GM21619 (cell line): ENCODE data around the gene RSRC1.
A peak's percentile ranks its signal among the peaks of the same experiment; 100 is the strongest.
"Not testable (repeated sequence)": the region's sequence is repeated elsewhere in the genome, so short reads cannot be mapped to it uniquely, and the experiment has no call there.

ENCODE experiments used
- ATAC-seq: cut with Tn5 transposase; IDR thresholded peaks from one replicate; pipeline ENCODE4 v1.9.1; 2021; ENCODE audit not compliant: unreplicated experiment

RSRC1 gene

DNA sequence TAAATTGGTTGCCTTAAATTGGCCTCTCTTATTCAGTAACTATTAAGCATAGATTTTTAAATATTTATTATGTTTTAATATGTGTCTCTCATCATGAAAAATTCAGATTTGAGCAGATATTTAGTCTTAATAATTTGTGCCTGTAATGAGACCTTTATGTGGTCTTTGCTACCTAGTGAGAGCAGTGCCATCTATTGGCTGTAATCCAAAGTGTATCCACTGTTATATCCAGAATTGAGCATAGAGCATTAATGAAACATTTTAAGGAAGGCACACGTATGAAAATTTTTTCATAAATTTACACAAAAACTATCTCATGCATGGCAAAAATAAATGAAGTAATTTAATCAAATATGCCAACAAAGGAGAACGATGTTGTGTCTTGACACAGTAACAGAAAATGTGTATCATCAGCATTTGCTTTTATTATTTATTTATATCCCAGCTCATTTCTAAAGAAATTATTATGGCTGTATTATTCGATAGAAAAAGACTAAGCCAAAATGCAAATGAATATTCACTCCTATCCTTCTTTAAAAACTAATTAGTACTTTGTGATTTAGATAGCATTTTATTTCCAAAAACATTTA is 203.5 kb downstream of the RSRC1 start:
- peak; percentile 45 for ATAC-seq

DNA sequence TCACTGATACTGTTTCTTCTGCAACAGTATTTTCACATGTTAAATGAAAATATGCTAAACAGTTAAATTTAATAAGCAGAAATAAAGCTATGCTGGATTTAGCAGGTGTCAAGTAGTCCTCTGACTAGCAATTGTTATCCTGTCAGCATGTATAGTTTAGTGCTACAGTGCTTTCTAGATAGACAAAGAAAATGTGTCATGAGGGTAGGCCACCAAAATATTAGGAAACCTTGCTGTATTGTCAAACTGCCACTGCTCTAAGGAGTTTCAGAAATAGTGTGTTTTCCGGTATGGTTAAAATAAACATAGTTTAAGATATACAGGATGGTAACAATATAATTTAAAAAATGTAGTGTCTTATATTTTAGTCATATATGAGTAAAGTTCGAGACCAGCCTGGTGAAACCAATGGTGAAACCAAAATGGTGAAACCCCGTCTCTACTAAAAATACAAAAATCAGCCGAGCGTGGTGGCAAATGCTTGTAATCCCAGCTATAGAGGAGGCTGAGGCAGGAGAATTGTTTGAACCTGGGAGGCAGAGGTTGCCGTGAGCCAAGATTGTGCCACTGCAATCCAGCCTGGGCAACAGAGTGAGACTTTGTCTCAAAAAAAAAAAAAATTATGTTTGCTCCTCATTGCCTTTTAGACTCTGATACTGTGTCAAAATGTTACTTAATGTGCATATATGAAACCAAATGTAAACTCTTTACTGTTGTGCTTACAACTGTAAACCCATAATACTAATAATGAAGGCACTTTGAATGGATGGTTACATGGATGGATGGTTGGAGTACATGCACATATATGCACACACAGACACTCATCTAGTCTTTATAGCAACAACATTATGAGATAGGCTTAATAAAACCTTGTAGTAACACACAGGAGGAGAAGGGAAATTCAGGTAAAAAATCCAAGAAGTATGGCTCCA is 204.8 kb downstream of the RSRC1 start:
- ATAC-seq: peak; percentile 51

DNA sequence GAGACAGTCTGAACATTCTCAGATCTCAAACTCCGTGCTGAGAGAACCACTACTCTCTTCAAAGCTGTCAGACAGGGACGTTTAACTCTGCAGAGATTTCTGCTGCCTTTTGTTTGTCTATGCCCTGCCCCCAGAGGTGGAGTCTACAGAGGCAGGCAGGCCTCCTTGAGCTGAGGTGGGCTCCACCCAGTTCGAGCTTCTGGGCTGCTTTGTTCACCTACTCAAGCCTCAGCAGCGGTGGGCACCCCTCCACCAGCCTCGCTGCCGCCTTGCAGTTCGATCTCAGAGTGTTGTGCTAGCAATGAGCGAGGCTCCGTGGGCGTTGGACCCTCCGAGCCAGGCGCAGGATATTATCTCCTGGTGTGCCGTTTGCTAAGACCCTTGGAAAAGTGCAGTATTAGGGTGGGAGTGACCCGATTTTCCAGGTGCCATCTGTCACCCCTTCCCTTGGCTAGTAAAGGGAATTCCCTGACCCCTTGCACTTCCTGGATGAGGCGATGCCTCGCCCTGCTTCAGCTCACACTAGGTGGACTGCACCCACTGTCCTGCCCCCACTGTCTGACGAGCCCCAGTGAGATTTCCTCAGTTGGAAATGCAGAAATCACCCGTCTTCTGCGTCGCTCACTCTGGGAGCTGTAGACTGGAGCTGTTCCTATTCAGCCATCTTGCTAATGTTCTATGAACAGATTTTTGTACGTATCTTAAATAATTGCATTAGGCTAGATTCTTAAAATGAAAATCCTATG is 220.0 kb downstream of the RSRC1 start:
- not testable (repeated sequence) for ATAC-seq

DNA sequence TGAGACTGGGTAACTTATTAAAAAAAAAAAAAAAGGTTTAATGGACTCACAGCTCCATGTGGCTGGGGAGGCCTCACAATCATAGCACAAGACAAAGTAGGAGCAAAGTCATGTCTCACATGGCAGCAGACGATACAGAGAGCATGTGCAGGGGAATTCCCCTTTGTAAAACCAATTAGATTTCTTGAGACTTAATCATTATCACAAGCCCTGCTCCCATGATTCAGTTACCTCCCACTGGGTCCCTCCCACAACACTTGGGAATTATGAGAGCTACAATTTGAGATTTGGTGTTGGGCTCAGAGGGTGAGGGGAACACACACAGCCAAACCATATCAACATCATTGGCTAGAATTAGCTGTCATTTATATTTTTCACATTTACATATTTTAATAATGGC is 221.0 kb downstream of the RSRC1 start:
- no peak for ATAC-seq

DNA sequence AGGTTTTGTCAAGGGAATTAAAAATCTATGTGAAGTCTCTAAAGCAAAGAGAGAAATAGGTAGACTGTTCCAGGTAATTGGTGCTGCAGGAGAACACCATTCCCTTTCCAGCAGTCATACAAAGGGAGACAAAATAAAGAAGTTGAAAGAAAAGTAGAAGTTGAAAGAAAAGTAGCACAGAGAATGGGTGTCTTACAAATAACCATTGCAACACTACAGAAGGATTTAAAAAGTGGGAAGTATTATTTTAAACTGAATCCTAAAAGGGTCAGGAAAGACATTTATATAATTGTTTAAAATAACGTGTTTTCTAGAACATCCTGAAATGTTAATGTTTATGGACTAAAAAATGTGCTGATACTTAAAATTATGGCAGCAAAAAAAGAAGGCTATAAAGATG is 223.8 kb downstream of the RSRC1 start:
- ATAC-seq: no peak

DNA sequence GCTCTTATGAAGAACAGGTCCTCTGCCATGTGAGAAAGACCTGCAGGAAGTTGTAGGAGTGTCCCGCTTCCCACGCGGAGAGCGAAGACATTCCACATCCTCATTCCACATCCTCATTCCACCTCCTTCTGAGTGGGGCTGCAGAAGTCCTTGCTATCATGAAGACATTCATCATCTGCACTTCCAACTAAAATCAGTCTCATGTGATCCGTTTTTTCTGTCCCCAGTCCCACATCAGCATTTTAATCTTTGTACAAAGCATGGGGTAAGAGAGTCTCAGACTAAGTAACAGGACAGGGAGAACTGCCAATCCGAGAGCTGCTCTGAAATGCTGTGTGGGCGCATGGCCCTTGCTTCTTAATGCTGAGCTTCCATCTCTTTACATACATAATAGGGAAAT is 227.2 kb downstream of the RSRC1 start:
- no peak for ATAC-seq

DNA sequence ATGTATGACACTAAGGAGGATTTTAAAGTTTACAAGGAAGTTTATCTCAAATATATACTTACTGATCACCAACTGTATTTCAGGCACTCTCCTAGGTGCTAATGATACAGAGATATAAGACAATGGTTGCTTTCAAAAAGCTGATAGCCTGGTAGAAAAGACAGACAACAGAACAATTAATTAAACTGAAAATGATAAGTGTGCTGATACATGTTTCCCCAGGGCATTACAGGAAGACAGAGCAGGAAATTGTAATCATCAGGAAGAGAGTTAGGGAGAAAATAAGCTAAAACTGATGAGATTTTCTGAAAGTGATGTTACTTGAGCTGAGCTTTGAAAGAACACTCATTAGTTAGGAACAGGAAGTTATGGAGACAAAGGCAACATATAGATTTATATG is 229.7 kb downstream of the RSRC1 start:
- ATAC-seq: no peak

DNA sequence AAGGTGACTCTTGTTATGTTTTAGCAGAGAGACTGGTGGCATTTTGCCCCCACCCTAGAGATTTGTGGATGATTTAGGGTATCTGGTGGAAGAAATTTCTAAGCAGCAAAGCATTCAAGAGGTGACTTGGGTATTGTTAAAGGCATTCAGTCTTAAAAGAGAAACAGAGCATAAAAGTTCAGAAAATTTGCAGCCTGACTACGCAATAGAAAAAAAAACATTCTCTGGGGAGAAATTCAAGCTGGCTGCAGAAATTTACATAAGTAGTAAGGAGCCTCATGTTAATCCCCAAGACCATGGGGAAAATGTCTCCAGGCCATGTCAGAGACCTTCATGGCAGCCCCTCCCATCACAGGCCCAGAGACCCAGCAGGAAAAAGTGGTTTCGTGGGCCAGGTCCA is 231.1 kb downstream of the RSRC1 start:
- not testable (repeated sequence) for ATAC-seq

DNA sequence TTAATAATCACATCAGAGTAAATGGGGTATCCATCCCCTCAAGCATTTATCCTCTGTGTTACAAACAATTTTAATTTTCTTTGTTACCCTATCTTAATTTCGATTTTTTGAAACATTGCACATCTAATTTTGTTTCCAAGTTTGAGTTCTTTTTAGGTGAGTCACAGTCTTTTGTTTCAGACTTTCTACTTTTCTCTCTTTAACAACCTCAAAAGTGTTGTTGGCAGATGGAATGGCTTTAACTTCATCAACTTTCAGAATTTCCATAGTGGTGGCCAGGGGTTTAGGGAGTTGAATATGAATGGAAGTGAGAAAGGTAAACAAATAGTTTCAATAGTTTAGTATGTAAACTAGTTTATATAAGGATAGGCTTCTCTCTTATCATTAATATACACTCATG is 238.1 kb downstream of the RSRC1 start:
- ATAC-seq: no peak

DNA sequence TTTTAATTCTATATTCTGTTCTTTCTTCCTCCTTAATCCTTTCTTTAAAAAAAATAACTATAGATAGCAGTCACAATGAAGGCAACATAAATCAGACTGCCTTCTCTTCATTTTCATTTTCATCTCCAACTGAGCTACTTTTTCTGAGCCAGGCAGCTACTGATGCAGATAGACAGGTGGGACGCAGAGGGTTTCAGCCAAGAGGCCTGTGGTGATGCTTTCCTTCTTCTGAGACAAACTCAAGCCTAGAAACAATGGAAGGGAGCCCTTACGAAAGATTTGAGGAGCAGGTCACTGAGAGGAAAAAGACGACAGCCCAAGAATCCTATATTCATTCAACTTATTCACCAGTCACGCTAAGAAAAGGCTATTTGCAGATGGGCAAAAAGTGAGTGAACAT is 241.1 kb downstream of the RSRC1 start:
- no peak for ATAC-seq

DNA sequence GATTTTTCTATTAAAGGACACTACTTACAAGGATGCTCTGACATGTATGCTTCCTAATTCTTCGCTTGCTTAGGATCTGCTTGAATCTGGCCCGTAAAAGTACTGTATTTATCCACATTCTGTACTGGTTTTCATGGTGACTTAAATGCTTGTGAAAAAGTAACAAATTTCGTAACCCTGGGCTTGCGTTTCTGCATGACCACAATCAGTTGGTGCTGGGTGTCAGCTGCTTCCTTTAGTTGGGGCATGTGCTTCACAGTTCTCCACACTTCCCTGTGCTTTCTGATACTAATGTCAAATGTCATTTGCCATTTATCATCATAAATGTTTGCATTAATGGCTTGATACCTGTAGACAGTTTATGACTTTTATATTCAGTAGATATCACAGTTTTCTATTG is 242.7 kb downstream of the RSRC1 start:
- no peak for ATAC-seq

DNA sequence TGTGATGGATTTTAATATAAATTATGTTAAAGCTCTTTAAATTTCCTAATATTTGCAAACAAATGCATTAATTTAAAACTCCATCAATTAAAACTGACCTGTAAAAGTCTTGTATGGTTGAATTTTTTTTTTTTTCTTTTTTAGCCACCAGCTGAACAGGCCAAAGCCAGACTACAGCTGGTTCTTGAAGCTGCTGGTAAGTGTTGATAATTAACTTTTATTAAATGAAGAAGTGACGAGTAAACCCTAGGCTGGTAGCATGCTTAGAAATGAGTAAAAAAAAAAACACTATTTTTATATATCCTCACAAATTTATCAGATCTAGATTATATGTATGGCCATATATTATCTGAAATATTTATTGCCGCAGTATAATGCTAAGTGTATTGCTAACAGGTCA is 244.8 kb downstream of the RSRC1 start:
- ATAC-seq: peak; percentile 55

DNA sequence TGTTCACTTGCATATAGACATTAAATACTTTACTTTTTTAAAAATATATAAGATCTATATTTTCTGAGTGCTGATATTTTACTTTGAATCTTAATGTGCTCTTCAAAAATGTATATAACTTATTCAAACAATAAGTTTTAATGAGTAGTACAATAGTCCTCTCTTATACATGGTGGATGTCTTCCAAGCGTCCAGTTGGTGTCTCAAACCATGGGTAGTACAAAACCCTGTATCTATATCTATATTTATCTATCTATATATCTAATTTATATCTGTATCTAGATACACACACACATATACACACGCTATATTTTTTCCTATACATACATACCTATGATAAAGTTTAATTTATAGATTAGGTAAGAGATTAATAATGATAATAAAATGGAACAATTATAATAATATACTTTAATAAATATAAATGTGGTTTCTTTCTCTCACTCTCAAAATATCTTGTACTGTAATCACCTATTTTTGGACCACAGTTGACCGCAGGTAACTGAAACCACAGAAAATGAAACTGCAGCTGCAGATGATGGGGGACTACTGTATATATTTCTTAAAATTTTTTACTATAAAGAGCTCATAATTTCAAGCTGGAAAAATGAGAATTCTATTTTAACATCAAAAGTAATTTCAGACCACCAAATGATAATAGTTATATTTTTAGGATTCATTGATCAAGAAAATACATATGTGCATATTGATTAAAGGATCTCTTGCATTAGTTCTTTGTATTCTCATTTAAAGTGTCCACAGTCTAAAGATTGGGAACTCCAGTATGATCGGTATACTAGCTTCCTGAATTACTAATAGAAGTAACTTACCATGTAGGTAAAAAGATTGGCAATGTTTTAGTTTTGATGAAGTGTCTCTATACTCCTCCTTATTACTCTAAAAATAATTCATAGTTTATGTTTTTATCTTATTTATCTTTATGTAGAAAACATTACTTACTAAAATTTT is 246.0 kb downstream of the RSRC1 start:
- ATAC-seq: peak; percentile 92

DNA sequence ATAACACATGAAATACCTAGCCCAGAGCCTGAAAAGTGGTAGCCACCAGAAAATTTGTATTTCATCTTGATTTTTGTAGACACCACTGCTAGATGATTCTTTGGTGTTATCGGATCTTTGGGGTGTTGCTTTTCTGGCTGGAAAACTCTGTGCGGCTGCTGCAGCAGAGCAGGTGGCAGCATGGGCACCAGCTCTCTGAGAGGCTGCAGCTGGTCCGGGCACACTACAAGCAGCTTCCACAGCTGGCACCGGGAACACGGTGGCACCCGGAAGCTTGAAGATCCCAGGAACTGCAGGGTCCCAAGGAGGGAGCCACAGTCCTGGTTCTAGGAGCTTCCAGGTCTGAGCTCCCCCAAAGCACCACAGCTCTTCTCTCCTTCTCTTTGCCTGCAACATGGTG is 249.4 kb downstream of the RSRC1 start:
- ATAC-seq: no peak

DNA sequence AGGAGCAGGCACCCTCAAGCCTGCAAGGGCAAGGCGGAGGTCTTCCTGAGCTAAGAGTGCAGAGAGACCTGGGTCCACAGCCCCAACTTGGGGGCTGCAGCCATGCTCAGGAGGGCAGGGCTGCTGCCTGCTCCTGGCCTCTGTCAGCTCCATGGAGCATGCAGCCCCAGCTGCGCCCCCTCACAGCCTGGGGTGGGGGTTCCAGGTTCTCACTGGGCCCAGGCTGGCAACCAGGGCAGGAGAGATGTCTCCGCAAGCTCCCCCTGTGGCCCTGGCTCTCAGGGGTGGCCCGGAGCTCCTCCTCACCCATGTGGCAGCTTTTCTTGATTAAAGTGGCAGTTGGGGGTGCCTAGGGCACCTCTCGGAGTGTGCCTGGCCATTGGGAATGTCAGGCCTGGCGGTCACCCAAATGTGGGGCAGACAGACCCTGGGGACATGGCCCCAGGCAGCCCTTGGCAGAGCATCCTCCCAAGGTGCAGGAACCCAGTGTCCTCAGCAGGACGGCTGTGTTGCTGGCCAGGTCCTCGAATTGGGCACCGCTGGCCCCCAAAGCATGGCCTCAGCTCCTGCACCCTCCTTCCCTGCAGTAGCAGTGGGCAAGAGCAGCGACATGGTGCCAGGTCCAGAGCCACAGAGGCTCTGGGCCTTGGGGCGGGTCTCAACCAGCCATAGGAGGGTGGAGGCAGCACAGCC is 251.0 kb downstream of the RSRC1 start:
- ATAC-seq: no peak

DNA sequence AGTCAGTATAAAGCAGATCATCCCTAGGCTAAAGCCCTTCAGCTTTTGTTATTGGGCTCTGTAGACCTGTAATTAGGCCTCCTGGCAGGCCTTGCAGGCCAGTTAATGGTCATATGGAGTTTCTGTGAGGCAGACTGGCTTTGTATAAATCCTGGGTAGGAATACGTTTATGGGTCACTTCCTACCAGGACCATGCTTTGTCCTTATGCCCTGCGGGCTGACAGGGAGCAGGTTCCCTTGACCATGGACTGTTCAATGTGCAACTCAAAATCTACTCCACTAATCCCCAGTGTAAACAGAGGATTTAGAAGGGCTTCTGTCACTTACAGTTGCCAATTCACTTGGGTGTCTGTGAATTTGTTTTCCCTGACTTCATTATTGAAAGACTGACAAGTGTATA is 258.4 kb downstream of the RSRC1 start:
- no peak for ATAC-seq

DNA sequence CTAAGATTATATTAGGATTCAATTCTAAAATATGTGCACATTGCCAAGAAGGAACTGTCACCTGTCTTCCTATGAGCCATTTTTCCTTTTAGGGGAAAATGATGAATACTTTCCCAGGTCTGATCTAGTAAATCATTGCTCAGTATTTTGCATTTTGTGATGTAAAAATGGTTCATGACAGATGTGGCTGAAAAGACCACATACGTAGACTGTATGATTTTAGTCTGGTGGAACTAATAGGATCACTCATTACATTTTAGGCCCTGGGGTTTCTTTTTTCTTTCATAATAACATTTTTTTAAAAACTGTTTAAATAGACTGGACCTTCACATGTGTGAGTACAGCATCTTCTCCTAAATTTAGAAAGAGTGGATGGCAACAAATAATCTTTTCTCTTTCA is 259.4 kb downstream of the RSRC1 start:
- peak; percentile 66 for ATAC-seq

DNA sequence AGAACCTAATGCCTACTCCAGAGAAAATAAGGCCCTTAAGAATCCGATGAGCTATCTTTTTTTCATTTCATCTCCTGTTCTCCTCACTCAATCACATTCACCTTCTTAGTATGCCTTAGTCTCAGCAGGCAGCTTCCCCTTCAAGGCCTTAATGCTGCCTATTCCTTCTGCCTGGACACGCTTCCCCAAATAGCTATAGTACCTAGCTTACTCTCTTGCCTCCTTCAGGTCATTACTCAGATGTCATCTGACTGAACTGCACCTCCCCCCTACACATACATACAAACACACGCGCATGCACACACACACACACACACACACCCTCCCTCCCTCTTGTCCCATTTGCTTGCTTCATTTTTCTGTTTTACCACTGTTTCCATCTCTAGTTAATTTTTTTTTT is 269.6 kb downstream of the RSRC1 start:
- no peak for ATAC-seq

DNA sequence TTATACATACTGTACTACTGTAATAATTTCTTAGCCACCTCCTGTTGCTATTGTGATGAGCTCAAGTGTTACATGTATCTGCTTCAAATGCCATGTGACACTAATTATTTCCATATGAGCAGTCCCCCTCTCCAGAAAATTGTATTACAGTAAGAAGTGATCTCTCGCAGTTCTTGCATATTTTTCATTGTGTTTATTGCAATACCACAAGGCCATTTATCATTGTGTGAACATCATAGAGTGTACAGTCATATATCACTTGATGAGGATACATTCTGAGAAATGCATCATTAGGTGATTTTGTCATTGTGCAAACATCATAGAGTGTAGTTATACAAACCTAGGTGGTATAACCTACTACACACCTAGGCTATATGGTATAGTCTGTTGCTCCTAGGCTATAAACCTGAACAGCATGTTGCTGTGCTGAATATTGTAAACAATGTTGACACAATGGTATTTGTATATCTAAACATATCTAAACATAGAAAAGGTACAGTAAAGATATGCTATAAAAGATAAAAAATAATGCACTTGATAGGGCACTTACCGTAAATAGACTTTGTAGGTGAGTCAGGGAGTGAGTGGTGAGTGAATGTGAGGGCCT is 271.5 kb downstream of the RSRC1 start:
- no peak for ATAC-seq

DNA sequence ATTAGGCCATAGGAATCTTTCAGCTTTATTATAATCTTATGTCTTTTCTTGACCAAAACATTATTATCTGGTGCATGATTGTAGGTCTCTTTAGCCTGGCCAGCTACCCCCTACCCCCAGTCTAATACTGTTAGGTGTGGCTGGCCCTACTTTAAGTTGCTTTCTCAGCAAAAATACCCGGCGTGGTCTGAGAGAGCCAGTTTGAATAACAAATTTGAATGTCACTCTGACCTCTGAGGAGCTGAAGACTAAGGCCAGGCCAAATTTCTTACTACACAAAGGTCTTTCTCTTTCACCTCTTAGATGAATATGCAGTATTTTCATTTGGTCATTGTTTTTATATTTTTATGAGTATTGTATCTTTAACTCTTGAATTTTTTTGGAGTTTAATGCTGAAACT is 272.6 kb downstream of the RSRC1 start:
- no peak for ATAC-seq
